ENCODE data around the gene TMEM187.

Gene TMEM187

DNA sequence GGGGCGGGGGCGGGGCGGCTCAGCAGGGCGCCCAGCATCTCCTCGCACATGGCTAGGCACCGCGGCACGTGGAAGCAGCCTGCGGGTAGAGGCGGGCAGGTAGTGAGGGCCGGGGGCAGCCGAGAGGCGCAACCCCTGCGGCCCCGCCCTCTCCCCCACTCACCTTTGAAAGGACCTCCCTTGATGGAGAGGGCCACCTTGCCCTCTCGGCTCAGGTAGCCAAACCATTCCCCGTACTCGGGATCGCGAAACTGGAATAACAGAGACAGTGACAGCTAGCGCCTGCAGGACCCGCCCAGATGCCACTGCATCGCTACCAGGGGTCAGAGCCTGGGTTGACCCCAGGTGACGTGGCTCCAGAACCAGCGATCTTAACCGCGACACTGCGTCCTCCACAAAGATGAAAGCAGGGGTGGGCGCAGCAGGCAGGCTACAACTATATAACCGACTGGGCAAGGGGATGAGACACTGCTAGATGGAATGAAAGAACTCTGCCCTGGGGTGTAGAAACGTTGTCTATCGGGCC lies 37.2 kb upstream of the TMEM187 start:
- H3K4me3 ChIP-seq (ENCODE audit: low read depth, low read length): peak overlapping the region; percentile 41

DNA sequence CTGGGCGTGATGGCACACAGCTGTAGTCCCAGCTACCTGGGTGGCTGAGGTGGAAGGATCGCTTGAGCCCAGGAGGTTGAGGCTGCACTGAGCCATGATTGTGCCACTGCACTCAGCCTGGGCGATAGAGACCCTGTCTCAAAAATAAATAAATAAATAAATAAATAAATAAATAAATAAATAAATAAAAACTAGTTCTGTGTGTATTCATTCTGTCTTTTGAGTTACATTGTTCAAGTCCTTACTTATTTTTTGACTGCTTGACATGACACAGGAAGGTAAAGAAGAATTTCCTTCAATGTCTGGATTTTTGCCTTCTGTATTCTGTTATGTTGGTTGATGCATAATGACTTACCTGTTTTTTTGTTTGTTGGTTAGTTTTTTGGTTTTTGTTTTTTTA lies 35.5 kb upstream of the TMEM187 start:
- TF ChIP-seq, protein P1, sequence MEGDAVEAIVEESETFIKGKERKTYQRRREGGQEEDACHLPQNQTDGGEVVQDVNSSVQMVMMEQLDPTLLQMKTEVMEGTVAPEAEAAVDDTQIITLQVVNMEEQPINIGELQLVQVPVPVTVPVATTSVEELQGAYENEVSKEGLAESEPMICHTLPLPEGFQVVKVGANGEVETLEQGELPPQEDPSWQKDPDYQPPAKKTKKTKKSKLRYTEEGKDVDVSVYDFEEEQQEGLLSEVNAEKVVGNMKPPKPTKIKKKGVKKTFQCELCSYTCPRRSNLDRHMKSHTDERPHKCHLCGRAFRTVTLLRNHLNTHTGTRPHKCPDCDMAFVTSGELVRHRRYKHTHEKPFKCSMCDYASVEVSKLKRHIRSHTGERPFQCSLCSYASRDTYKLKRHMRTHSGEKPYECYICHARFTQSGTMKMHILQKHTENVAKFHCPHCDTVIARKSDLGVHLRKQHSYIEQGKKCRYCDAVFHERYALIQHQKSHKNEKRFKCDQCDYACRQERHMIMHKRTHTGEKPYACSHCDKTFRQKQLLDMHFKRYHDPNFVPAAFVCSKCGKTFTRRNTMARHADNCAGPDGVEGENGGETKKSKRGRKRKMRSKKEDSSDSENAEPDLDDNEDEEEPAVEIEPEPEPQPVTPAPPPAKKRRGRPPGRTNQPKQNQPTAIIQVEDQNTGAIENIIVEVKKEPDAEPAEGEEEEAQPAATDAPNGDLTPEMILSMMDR (conservative IDR thresholded peaks at IDR 0.05; ENCODE audit: low read depth, low read length): no peak
- no peak overlapping the region for H3K4me3 ChIP-seq (ENCODE audit: low read depth, low read length)
- DNase-seq (ENCODE audit: low read depth): no peak

More for the DNA sequence above, 37.2 kb upstream of the TMEM187 start:
- TF ChIP-seq, protein P1 (conservative IDR thresholded peaks at IDR 0.05; ENCODE audit: low read depth, low read length): no peak
- DNase-seq (ENCODE audit: low read depth): no peak

DNA sequence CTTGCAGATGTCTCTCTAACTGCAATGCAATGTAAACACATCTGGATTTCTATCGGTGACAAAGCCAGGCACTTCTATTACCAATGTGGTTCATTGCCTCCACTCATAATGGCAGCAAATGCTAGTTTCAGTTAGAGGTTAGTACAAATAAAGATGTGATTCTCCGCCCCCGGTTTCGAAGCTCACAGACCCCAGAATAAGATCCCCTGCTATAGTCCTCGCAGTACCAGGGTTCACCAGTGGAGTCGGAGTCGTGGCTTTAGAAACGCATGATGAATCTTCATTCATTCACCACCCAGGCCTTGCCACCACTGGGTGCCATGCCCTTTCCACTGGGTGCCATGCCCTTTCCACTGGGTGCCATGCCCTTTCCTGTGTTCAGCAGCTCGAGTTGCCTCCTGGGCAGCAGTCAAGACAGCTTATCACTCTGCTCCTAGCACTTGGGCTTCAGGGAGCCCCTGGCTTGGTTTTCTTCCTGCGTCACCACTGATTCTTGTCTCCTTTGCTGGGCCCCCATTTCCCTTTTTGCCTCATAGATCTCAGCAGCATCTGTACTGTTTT lies 34.2 kb upstream of the TMEM187 start:
- TF ChIP-seq, protein P1 (conservative IDR thresholded peaks at IDR 0.05; ENCODE audit: low read depth, low read length): peak; percentile 2
- DNase-seq (ENCODE audit: low read depth): no peak
- H3K4me3 ChIP-seq (ENCODE audit: low read depth, low read length): no peak overlapping the region

DNA sequence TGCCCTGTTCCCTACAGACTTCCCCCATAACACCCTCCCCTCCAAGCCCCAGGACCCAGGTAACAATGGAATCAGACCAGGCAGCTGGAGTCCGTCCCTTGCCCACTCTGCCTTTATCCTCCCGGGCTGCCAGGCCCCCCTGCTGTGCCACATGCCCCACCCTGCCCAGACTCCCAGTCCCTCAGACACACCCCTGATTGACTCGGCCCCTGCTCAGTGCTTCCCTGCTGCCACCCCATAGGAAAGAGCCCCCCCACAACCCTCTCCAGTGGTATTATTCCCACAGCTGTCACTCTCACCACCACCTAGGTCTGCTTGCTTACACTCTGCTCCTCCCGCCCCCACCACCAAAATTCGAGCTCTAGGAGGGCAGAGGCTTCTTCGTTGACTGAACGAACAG lies 33.0 kb upstream of the TMEM187 start:
- DNase-seq (ENCODE audit: low read depth): no peak
- TF ChIP-seq, protein P1 (conservative IDR thresholded peaks at IDR 0.05; ENCODE audit: low read depth, low read length): no peak
- H3K4me3 ChIP-seq (ENCODE audit: low read depth, low read length): no peak overlapping the region

DNA sequence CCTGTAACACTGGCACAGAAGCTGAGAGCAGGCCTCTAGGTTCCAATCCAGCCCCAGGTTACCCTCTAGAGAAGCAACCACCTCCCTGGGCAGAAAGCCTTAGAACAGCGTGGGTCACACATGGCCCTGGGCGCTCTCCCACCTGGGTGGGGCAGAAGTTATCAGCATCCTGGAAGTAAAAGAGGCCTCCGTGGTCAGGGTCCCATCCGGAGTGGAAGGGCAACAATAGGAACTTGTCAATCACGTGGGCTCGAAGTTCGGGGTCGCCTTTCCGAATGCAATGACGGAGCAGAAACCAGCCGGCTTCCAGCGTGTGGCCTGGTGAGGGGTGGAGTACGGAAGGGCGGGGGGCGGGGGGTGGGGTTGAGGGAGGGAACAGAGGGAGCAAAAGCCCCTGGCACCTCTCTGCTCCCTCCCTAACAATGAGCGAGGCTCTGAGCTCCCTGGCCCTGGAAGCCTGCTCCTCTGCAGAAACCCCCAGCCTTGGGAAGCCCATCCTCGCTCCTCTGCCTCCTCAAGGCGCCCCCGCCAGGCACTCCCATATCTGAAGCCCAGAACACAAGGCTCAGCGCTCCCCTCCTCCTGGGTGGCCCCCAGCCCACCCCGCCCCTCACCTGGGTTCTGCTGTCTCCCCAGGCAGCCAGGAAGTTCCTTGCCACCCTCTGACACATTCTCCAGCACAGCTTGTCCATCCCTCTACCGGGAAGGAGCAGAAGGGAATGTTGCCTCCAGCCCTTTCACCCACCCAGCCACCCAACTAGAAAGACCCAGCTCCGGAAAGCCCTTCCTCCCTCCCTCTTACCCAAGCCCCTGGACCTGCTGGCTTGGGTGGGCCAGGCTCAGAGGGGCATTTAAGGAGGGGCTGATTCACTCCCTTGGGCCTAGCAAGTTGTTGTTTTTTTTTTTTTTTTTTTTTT lies 31.0 kb upstream of the TMEM187 start:
- no peak for DNase-seq (ENCODE audit: low read depth)
- TF ChIP-seq, protein P1 (conservative IDR thresholded peaks at IDR 0.05; ENCODE audit: low read depth, low read length): no peak
- no peak overlapping the region for H3K4me3 ChIP-seq (ENCODE audit: low read depth, low read length)

DNA sequence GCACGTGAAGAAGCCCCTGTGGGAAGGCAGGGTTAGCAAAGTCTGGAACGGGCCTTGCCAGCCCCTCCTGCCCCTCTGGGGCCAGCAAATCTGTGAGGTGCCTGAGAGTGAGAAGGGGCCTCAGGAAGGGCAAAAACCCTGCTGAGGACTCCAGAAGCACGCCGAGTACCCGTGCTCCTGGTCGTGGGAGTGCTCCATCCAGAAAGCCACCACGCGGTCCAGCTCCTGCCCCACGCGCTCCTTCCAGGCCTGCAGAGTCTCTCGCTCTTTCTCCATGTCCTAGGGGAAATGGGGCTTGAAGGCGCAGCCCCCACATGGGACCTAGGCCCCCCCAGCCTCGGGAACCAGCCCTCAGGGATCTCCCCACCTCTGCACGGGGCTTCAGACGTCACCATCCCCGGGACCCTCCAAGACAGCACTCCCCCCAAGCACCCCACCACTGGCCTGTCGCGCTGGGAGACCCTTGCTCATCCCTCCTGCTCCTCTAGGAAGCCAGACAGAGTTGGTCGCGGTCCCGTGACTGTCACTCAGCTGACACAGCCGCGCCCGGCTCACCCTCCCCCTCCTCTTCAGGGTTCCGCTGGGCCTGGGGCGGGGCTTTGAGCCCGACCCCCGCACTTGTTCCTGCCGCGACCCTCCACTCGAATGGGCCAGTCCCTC lies 28.3 kb upstream of the TMEM187 start, which contains the start of gene RENBP:
TSS of gene RENBP (minus strand) at position 504 of the 660 bp plus-strand sequence. CDS start at position 471, 33 bp downstream.
- no peak for DNase-seq (ENCODE audit: low read depth)
- TF ChIP-seq, protein P1 (conservative IDR thresholded peaks at IDR 0.05; ENCODE audit: low read depth, low read length): no peak

More for the DNA sequence above, 28.3 kb upstream of the TMEM187 start, which contains the start of gene RENBP:
- peak within 1 kb of the TSS; percentile 35 for H3K4me3 ChIP-seq (ENCODE audit: low read depth, low read length)

All from choroid plexus epithelial cell (primary cell).